GM21360 (cell line): Measurements from ENCODE around the gene F11.
"Not testable (repeated sequence)": the region's sequence is repeated elsewhere in the genome, so short reads cannot be mapped to it uniquely, and the experiment has no call there.

ENCODE experiments used
- ATAC-seq: cut with Tn5 transposase; IDR thresholded peaks from one replicate; pipeline ENCODE4 v1.9.1; 2021; ENCODE audit warnings: mild to moderate bottlenecking, moderate library complexity; ENCODE audit not compliant: unreplicated experiment

F11 gene

DNA sequence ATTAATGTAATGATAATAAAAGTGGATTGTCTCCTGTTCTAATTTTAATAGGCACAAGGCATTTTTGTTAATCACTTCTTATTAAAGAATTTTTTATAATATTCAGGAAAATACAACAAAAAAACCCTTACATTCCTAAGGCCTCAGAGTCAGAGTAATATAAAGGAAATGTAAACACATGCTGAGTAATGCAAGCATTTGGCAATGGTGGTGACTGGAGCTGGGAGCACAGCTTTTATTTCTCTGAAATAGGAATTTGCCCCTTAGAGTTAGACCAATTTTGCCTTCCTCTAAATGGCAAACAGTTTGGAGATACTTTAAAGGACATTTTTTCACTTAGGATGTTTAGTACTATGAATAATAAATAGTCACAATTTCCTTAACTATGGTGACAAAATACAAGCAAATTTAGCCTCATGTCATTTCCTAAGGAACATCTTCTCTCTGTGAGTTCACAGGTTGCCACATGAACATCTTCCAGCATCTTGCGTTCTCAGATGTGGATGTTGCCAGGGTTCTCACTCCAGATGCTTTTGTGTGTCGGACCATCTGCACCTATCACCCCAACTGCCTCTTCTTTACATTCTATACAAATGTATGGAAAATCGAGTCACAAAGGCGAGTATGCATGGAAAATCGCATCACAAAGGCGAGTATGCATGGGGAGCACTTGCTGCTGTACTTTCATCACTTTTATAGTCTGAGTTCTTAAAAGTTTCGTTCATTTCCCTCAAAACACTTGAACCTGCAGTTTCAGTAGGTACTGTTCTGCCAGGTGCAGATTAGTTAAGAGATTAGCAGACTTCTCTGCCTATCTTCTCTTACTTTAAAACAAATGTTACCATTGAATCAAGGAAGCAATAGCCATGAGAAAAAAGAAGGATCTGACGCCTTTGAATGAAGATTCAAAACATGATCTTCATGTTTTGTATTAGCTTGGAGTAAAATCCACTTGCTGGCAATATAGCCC is 15.9 kb upstream of the F11 start:
- no peak for ATAC-seq

DNA sequence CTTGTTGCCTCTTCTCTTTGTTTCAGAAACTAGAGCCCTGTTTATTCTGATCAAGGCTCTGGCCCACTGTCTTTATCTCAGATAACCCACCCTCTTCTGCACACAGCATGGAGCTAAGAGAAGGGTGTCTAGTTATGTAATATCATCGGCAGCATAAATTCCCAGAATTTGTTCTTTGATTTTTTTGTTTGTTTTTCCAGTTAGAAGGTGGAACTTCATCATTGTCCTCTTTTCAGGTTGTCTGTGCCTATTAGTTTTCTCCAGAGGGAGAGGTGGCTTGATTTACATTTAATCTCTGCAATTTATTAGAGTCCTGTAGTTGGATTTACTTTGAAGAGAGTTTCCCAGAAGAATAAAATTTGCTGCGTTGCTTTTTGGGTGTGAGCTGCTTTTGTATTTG is 15.2 kb upstream of the F11 start:
- ATAC-seq, result no peak

- ATAC-seq, result no peak
These were observed 10.9 kb upstream of the F11 start for GRCh38 chr4:186255122-186255521.

DNA sequence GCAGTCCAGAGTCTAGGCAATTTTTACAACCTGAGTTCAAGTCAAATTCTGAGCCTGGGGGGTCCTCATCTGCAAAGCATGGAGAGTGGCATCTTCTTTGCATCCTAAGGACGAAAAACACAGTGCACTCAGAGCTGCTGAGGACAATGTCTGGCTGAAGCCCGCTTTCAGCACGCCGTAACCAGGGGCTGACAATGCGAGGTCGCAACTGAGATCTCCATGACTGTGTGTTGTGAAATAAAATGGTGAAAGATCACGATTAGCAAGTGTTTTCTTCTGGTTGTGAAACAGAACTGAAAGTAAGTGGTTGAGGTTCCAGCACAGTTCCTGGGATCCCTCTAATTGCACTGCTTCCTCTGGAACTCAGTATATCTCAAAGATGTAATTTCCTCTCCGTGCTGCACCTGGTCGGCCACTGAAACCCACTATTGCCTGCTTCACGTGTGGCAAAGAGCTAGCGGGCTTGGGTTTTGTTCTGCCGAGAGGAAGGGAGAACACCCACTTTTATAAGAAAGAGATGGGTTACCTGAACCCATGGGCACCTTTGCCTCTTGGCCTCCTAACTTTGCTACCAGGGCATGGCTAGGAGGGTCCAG is 7.7 kb upstream of the F11 start:
- ATAC-seq, result no peak

DNA sequence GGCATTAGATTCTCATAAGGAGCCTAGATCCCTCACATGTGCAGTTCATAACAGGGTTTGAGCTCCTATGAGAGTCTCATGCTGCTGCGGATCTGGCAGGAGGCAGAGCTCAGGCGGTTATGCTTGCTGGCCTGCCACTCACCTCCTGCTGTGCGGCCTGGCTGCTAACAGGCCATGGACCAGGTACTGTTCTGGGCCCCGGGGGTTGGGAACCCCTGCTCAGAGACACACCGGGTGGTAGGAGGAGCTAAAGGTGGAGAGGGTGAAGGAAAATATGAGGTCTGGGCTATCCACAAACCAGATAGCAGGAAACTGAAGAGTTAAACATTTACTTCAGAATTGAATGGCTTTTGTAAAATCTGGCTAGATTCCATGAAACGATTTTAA is 5.9 kb upstream of the F11 start:
- no peak for ATAC-seq

DNA sequence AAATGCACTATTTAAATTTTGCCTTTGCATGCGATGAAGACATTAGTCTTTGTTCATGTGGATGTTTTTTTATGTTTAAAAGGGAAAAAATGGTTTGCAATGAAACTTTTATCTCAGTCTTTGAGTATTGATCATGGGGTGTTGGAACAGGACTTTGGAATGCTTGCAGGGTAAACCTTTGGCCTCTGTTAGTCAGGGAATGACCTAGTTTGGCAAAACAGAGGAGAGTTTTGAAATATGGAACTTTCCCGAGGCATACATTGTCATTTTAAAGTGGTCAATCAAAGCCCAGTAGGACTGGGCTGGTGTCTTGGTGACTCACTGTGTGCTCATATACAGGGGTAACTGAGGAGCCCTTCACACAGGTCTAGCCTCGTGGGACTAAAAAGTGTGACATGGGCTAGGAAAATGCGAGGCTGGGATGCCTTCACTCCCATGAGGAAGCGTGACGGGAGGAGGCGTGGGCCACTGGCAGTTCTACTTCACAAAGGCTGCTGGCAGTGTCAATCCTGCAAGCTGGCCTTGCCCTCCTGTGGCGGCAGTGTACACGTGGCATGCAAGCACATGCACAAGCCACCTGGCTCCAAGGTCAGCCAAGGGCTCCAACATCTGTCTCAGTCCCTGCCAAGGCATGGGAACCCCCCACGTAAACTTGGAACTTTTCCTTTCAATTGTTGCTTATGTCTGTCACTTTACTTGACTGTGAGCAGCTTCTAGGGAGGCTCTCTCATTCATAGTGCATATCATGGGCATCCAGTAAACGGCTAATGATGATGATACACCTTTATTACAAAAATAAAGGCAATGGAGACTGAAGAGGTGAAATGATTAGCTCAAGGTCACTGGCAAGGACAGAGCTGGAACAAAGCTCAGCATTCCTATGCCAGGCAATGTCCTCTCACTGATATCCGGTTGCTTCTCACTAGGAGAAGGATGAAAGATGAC is 5.2 kb upstream of the F11 start:
- no peak for ATAC-seq

DNA sequence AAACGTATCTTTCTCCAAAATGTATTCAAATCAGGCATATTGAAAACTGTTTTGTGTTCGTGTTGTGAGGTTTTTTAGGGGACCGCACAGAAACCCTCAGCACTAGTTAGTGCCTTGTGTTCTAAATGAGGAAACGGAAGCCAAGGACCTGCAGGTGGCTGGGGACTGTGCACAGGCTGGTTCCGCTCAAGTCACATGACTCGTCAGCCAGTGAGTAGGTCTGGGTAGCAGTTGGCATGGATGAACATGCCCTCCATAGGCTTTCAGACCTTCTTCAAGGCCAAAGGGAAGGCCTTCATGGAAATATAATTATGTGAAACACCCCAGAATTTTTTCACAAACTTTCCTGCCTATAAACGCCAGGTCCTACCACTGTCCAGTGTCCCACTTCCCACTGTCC is 1.3 kb upstream of the F11 start:
- ATAC-seq, result no peak

- not testable (repeated sequence) for ATAC-seq
These were observed 739 bp upstream of the F11 start for GRCh38 chr4:186265250-186265649.

GRCh38 chr4:186266729-186267456 is 904 bp downstream of the F11 start:
- ATAC-seq, result no peak

DNA sequence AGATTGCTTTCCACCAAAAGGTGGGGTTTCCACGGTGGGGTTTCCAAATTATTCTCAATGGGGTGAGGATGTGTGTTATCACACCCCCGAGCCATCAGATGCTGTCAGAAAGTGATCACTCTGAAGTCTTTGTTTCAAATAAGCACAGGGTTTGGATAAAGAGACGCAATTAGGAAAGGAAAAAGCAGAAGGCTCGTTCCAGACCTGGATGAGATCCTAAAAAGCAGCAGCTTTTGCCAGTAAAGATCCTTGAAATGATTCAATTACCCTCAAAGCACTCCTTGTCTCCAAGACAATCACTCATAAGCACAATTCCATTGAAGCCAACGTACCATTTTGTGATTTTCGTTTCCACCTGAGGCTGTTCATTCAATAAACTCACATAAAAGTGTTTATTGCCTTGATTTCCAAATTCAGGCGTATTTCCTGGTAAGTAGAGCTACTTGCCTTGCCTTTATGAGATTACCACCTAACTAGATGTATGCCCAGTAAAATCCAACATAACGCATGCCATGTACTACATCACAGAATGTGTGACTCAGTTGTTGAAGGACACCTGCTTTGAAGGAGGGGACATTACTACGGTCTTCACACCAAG is 5.2 kb downstream of the F11 start:
- ATAC-seq, result no peak

- ATAC-seq, result no peak
These were observed 6.9 kb downstream of the F11 start for GRCh38 chr4:186272699-186273391.

DNA sequence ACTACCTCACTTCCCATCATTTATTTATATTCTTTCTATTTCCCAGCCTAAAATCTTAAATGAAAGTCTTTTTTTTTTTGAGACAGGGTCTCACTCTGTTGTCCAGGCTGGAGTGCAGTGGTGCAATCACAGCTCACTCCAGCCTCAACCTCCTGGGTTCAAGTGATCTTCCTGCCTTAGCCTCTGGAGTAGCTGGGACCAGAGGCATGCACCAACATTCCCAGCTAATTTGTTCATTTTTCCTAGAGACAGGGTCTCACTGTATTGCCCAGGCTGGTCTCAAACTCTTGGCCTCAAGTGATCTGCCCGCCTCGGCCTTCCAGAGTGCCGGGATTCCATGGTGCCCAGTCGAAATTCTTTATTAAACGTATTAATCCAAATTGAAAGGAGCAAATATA is 7.4 kb downstream of the F11 start:
- ATAC-seq, result not testable (repeated sequence)

GRCh38 chr4:186283311-186283710 is 17.3 kb downstream of the F11 start:
- ATAC-seq, result no peak

DNA sequence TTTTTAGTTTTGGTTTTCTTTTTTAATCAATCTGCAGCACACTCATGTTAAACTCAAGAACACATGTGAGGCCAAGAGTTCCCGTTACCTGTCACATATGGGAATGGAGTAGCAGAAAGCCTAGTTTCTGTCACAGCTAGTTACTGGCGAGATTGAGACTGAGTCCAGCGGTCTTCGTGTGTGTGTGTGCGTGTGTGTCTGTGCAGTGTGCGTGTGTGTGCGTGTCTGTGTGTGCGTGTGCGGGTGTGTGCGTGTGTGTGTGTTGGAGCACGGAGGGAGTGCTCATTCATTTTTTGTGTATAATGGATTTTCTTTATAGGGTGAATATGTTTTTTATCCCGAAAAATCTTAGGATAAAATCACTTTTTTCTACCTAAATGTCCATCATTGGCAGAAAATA is 19.2 kb downstream of the F11 start:
- ATAC-seq, result no peak

- ATAC-seq, result no peak
These were observed 20.6 kb downstream of the F11 start for GRCh38 chr4:186286581-186286980.

GRCh38 chr4:186291256-186291890 is 25.4 kb downstream of the F11 start:
- ATAC-seq, result no peak

DNA sequence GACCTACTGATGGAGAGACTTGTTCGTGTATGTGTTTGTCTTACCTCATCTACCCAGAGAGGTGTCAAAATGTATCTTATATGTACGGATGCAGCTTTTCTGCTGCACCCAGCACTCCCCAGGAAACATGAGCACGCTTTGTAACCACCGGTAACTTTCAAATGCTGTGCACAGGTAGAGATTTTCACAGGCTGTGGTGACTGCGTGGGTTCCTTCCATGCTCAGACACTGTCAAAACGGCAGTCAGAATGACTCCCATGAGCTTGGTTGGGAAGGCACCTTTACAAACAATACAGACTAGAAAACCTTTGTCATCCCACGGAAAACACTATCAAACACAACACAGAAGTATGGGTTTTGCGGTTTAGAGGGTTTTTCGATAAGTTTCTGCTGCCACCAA is 28.2 kb downstream of the F11 start:
- no peak for ATAC-seq

DNA sequence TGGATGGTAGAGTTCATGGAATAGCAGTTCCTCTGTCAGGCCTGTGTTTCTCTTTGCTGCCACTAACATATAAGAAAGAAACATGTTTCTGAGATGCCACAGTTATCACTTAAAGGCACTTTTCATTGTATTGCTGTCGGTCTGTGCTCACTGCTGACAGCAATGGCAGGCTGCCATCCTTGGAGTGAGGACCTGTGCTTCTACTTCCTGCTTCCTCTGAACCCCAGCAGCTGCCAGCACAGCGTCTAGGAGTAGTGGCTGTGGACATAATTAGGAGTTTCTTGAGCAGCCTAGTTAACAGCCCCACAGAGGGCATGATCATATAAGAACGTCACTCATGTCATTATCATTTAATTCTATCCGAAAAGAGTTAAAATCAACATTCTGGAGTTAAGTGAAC is 30.5 kb downstream of the F11 start:
- ATAC-seq, result no peak

GRCh38 chr4:186297013-186297645 is 31.1 kb downstream of the F11 start:
- no peak for ATAC-seq
